K562 (cell line): ENCODE results near the gene G6PD. TPM values are rescaled to one million over a fixed set of nuclear protein-coding genes. Genes with fewer than 3 reads are reported as not detected.

Experiments
- NFATC3 ChIP-seq: fragments of 450-650 bp; IDR thresholded peaks from 2 replicates; pipeline ENCODE4 v1.6.1; 2017; ENCODE audit warnings: mild to moderate bottlenecking
- NFE2 ChIP-seq: IDR thresholded peaks from 2 replicates; pipeline ENCODE4 v1.6.1; 2014; ENCODE audit warnings: antibody characterized with exemption, low read depth
- NR2C1 ChIP-seq, 2 experiments: fragments of 450-650 bp; IDR thresholded peaks; 2 replicates each; pipeline ENCODE4 v1.6.1; 2017; ENCODE audit warnings: mild to moderate bottlenecking in 2 of 2, antibody characterized with exemption in 1 of 2, inconsistent platforms in 1 of 2, missing compliant biosample characterization in 1 of 2, missing genetic modification characterization in 1 of 2
- PHF20 ChIP-seq: fragments of 450-650 bp; IDR thresholded peaks from 2 replicates; pipeline ENCODE4 v1.6.1; 2018; ENCODE audit not compliant: partially characterized antibody
- ZNF165 ChIP-seq: fragments of 250-450 bp; sonication (Bioruptor Pico); IDR thresholded peaks from 2 replicates; pipeline ENCODE4 v1.4.0; 2020; ENCODE audit warnings: borderline replicate concordance
- ZNF232 ChIP-seq: sonication (generic); formaldehyde crosslinking; IDR thresholded peaks from 2 replicates; pipeline ENCODE4 v1.8.0; 2022; ENCODE audit warnings: mild to moderate bottlenecking, missing genetic modification reagents
- ZNF239 ChIP-seq: fragments of 250-450 bp; sonication (Bioruptor Pico); IDR thresholded peaks from 2 replicates; pipeline ENCODE4 v1.4.0; 2020; ENCODE audit warnings: mild to moderate bottlenecking
- polyA plus RNA-seq, 8 experiments: library from polyadenylated mRNA; depleted of rRNA in 4 of 8; stranded (reverse) in 5 of 8; unstranded in 3 of 8; fragments of >200 nt; fragmentation: Nextera tagmentation in 2 of 8; fragmentation: Illumina TruSeq in 1 of 8; extraction: Ambion mirVana in 2 of 8; extraction: Trizol in 1 of 8; gene quantifications; 2 replicates each; pipeline versions ENCODE4 v1.2.1 to v1.2.3, GENCODE V29; 2011 to 2014; ENCODE audit warnings: inconsistent platforms in 1 of 8, missing spikeins in 1 of 8
- total RNA-seq, 7 experiments: library from RNA; depleted of rRNA in 6 of 7; stranded (reverse); fragments of >200 nt in 6 of 7; fragmentation: Illumina TruSeq in 2 of 7; extraction: Trizol in 2 of 7; gene quantifications; 2 replicates each; pipeline versions ENCODE4 v1.2.1 to v1.2.3, GENCODE V29; 2011 to 2021; ENCODE audit warnings: low replicate concordance in 1 of 7
- TF ChIP-seq, protein P1 (sequence below): fragments of 450-650 bp; IDR thresholded peaks from 2 replicates; pipeline ENCODE4 v1.7.1; 2018; ENCODE audit warnings: mild to moderate bottlenecking, low read depth; ENCODE audit not compliant: partially characterized antibody
- TF ChIP-seq, protein P2 (sequence below): fragments of 250-450 bp; sonication (Bioruptor Pico); IDR thresholded peaks from 2 replicates; pipeline ENCODE4 v1.5.0; 2021; ENCODE audit warnings: mild to moderate bottlenecking, borderline replicate concordance
- TF ChIP-seq, protein P3 (sequence below): IDR thresholded peaks from 2 replicates; pipeline ENCODE4 v1.6.1; 2016; ENCODE audit warnings: missing genetic modification characterization, missing compliant biosample characterization
- TF ChIP-seq, protein P4 (sequence below): sonication (generic); formaldehyde crosslinking; IDR thresholded peaks from 2 replicates; pipeline ENCODE4 v1.8.0; 2023; ENCODE audit warnings: missing genetic modification reagents, mild to moderate bottlenecking, borderline replicate concordance
- TF ChIP-seq, protein P5 (sequence below): conservative IDR thresholded peaks from 2 replicates; pipeline ENCODE4 v1.6.1; 2011; ENCODE audit warnings: low read depth, mild to moderate bottlenecking, low read length; ENCODE audit not compliant: control insufficient read depth

The G6PD gene
- total and polyA plus RNA-seq, 9 of the 15 experiments (the other 6 are each of a cell fraction or from before 2014, with no cell fraction given) = 2.9 to 222 (median 66.4) TPM

- TF ChIP-seq, protein P1, sequence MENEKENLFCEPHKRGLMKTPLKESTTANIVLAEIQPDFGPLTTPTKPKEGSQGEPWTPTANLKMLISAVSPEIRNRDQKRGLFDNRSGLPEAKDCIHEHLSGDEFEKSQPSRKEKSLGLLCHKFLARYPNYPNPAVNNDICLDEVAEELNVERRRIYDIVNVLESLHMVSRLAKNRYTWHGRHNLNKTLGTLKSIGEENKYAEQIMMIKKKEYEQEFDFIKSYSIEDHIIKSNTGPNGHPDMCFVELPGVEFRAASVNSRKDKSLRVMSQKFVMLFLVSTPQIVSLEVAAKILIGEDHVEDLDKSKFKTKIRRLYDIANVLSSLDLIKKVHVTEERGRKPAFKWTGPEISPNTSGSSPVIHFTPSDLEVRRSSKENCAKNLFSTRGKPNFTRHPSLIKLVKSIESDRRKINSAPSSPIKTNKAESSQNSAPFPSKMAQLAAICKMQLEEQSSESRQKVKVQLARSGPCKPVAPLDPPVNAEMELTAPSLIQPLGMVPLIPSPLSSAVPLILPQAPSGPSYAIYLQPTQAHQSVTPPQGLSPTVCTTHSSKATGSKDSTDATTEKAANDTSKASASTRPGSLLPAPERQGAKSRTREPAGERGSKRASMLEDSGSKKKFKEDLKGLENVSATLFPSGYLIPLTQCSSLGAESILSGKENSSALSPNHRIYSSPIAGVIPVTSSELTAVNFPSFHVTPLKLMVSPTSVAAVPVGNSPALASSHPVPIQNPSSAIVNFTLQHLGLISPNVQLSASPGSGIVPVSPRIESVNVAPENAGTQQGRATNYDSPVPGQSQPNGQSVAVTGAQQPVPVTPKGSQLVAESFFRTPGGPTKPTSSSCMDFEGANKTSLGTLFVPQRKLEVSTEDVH = peak; percentile 22
- TF ChIP-seq NFATC3 = no peak
- TF ChIP-seq, protein P2, sequence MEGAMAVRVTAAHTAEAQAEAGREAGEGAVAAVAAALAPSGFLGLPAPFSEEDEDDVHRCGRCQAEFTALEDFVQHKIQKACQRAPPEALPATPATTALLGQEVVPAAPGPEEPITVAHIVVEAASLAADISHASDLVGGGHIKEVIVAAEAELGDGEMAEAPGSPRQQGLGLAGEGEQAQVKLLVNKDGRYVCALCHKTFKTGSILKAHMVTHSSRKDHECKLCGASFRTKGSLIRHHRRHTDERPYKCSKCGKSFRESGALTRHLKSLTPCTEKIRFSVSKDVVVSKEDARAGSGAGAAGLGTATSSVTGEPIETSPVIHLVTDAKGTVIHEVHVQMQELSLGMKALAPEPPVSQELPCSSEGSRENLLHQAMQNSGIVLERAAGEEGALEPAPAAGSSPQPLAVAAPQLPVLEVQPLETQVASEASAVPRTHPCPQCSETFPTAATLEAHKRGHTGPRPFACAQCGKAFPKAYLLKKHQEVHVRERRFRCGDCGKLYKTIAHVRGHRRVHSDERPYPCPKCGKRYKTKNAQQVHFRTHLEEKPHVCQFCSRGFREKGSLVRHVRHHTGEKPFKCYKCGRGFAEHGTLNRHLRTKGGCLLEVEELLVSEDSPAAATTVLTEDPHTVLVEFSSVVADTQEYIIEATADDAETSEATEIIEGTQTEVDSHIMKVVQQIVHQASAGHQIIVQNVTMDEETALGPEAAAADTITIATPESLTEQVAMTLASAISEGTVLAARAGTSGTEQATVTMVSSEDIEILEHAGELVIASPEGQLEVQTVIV (CRISPR knock-in tag) = no peak
- TF ChIP-seq NR2C1 (IDR thresholded peaks at IDR 0.05) = no peak
- no peak for TF ChIP-seq NR2C1 (tag; IDR thresholded peaks at IDR 0.05)
- TF ChIP-seq, protein P3, sequence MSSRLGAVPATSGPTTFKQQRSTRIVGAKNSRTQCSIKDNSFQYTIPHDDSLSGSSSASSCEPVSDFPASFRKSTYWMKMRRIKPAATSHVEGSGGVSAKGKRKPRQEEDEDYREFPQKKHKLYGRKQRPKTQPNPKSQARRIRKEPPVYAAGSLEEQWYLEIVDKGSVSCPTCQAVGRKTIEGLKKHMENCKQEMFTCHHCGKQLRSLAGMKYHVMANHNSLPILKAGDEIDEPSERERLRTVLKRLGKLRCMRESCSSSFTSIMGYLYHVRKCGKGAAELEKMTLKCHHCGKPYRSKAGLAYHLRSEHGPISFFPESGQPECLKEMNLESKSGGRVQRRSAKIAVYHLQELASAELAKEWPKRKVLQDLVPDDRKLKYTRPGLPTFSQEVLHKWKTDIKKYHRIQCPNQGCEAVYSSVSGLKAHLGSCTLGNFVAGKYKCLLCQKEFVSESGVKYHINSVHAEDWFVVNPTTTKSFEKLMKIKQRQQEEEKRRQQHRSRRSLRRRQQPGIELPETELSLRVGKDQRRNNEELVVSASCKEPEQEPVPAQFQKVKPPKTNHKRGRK = no peak
- no peak for TF ChIP-seq ZNF232 (CRISPR knock-in tag)
- TF ChIP-seq NFE2 = peak; percentile 98
- TF ChIP-seq, protein P4, sequence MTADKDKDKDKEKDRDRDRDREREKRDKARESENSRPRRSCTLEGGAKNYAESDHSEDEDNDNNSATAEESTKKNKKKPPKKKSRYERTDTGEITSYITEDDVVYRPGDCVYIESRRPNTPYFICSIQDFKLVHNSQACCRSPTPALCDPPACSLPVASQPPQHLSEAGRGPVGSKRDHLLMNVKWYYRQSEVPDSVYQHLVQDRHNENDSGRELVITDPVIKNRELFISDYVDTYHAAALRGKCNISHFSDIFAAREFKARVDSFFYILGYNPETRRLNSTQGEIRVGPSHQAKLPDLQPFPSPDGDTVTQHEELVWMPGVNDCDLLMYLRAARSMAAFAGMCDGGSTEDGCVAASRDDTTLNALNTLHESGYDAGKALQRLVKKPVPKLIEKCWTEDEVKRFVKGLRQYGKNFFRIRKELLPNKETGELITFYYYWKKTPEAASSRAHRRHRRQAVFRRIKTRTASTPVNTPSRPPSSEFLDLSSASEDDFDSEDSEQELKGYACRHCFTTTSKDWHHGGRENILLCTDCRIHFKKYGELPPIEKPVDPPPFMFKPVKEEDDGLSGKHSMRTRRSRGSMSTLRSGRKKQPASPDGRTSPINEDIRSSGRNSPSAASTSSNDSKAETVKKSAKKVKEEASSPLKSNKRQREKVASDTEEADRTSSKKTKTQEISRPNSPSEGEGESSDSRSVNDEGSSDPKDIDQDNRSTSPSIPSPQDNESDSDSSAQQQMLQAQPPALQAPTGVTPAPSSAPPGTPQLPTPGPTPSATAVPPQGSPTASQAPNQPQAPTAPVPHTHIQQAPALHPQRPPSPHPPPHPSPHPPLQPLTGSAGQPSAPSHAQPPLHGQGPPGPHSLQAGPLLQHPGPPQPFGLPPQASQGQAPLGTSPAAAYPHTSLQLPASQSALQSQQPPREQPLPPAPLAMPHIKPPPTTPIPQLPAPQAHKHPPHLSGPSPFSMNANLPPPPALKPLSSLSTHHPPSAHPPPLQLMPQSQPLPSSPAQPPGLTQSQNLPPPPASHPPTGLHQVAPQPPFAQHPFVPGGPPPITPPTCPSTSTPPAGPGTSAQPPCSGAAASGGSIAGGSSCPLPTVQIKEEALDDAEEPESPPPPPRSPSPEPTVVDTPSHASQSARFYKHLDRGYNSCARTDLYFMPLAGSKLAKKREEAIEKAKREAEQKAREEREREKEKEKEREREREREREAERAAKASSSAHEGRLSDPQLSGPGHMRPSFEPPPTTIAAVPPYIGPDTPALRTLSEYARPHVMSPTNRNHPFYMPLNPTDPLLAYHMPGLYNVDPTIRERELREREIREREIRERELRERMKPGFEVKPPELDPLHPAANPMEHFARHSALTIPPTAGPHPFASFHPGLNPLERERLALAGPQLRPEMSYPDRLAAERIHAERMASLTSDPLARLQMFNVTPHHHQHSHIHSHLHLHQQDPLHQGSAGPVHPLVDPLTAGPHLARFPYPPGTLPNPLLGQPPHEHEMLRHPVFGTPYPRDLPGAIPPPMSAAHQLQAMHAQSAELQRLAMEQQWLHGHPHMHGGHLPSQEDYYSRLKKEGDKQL (CRISPR knock-in tag) = no peak
- TF ChIP-seq, protein P5, sequence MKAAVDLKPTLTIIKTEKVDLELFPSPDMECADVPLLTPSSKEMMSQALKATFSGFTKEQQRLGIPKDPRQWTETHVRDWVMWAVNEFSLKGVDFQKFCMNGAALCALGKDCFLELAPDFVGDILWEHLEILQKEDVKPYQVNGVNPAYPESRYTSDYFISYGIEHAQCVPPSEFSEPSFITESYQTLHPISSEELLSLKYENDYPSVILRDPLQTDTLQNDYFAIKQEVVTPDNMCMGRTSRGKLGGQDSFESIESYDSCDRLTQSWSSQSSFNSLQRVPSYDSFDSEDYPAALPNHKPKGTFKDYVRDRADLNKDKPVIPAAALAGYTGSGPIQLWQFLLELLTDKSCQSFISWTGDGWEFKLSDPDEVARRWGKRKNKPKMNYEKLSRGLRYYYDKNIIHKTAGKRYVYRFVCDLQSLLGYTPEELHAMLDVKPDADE = no peak
- no peak for TF ChIP-seq ZNF239
- no peak for TF ChIP-seq PHF20
- no peak for TF ChIP-seq ZNF165 (CRISPR knock-in tag)
These were observed 62.1 kb downstream of the G6PD start (continued) for GRCh38 chrX:154484255-154485149.
